ENCODE results near the gene PRTG. TPM values are rescaled to one million over a fixed set of nuclear protein-coding genes. Genes with fewer than 3 reads are reported as not detected.

Gene PRTG
- total RNA-seq: 5.7 and 5.9 TPM in 2 replicates

GRCh38 chr15:55742927-55743728 is at the start of gene PRTG:
Gene PRTG, minus strand, starts transcription at chr15:55743152. Its CDS starts 221 bp downstream, at chr15:55742931.

GRCh38 chr15:55588070-55588814 is 154.7 kb downstream of the PRTG start, which contains the start of gene PYGO1:
Gene PYGO1, minus strand, starts transcription at chr15:55588345. Its CDS starts 462 bp downstream, at chr15:55587883.

Small RNAs within 50 kb of the gene (small RNA-seq; reads per million reads assigned to genes)
- not detected for gene AC009997.1

Other genes with a start within 250 kb of the PRTG start
- gene DNAAF4, start 234.9 kb downstream of the PRTG start, total RNA-seq: 0.98 and 1.5 TPM in 2 replicates
- gene PYGO1, start 154.8 kb downstream of the PRTG start, total RNA-seq: 8.1 and 8.6 TPM in 2 replicates

Measured in subcutaneous preadipocyte (primary cell).